DND-41 (cell line): ENCODE measurements around the gene RNF152.

Experiments
- EZH2 ChIP-seq: IDR thresholded peaks from 3 replicates; pipeline ENCODE4 v1.6.1; 2012; ENCODE audit warnings: borderline replicate concordance, low read depth, mild to moderate bottlenecking, moderate library complexity, low read length, inconsistent platforms; ENCODE audit not compliant: severe bottlenecking
- TF ChIP-seq, protein P1 (sequence below): IDR thresholded peaks from 2 replicates; pipeline ENCODE4 v1.5.1; 2012; ENCODE audit warnings: borderline replicate concordance, low read length, moderate library complexity, mild to moderate bottlenecking; ENCODE audit not compliant: poor library complexity, severe bottlenecking; ENCODE audit errors: extremely low read depth

GRCh38 chr18:61894751-61895524 lies 2.1 kb upstream of the RNF152 start:
- no peak for TF ChIP-seq EZH2
- TF ChIP-seq, protein P1, sequence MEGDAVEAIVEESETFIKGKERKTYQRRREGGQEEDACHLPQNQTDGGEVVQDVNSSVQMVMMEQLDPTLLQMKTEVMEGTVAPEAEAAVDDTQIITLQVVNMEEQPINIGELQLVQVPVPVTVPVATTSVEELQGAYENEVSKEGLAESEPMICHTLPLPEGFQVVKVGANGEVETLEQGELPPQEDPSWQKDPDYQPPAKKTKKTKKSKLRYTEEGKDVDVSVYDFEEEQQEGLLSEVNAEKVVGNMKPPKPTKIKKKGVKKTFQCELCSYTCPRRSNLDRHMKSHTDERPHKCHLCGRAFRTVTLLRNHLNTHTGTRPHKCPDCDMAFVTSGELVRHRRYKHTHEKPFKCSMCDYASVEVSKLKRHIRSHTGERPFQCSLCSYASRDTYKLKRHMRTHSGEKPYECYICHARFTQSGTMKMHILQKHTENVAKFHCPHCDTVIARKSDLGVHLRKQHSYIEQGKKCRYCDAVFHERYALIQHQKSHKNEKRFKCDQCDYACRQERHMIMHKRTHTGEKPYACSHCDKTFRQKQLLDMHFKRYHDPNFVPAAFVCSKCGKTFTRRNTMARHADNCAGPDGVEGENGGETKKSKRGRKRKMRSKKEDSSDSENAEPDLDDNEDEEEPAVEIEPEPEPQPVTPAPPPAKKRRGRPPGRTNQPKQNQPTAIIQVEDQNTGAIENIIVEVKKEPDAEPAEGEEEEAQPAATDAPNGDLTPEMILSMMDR: no peak
